GM06990 (cell line): Measurements from ENCODE around the gene UBE2O.

ENCODE experiments used
- DNase-seq: peaks from one replicate; pipeline ENCODE4 v3.0.0-alpha.2; 2011; ENCODE audit not compliant: insufficient read length; ENCODE audit errors: extremely low read depth
- H3K27me3 ChIP-seq: replicated peaks from 2 replicates; pipeline ENCODE4 v1.6.0; 2011; ENCODE audit warnings: low read length; ENCODE audit not compliant: control insufficient read depth, insufficient read depth
- H3K36me3 ChIP-seq: 2 replicates; pipeline ENCODE4 v1.5.1; 2011; ENCODE audit warnings: low read length; ENCODE audit not compliant: control insufficient read depth, insufficient read depth
- H3K4me3 ChIP-seq: replicated peaks from 2 replicates; pipeline ENCODE4 v1.5.1; 2011; ENCODE audit warnings: low read depth, mild to moderate bottlenecking, control low read depth, low read length
- CTCF ChIP-seq: IDR thresholded peaks from 2 replicates; pipeline ENCODE4 v1.5.1; 2011; ENCODE audit warnings: low read length, control low read depth, mild to moderate bottlenecking, inconsistent platforms; ENCODE audit not compliant: insufficient read depth, poor library complexity, severe bottlenecking

The UBE2O gene

GRCh38 chr17:76499267-76499667 lies 46.3 kb upstream of the UBE2O start:
- TF ChIP-seq CTCF = no peak
- Histone ChIP-seq H3K4me3 (peak overlapping the region; percentile 93), H3K27me3 (no peaks in the 10 kb centered on the region), H3K36me3 (no peaks in the 10 kb centered on the region; the same call in 1 of the 2 replicates)
- no peak for DNase-seq

- Histone ChIP-seq H3K27me3 (no peaks in the 10 kb centered on the region), H3K4me3 (peak overlapping the region; percentile 93), H3K36me3 (no peaks in the 10 kb centered on the region; the same call in 1 of the 2 replicates)
- DNase-seq = peak; percentile 69
- no peak for TF ChIP-seq CTCF
Observed at GRCh38 chr17:76498876-76499251, 45.9 kb upstream of the UBE2O start.

GRCh38 chr17:76497979-76498875 lies 45.3 kb upstream of the UBE2O start:
- H3K36me3 ChIP-seq = no peaks in the 10 kb centered on the region; the same call in 1 of the 2 replicates
- H3K27me3 ChIP-seq = no peaks in the 10 kb centered on the region
- DNase-seq = peak; percentile 56
- peak overlapping the region; percentile 93 for H3K4me3 ChIP-seq
- TF ChIP-seq CTCF = no peak

GRCh38 chr17:76497699-76497978 lies 44.7 kb upstream of the UBE2O start:
- no peak for DNase-seq
- H3K36me3 ChIP-seq = no peaks in the 10 kb centered on the region; the same call in 1 of the 2 replicates
- no peaks in the 10 kb centered on the region for H3K27me3 ChIP-seq
- TF ChIP-seq CTCF = no peak
- H3K4me3 ChIP-seq = no peak overlapping the region

- DNase-seq = no peak
Observed at GRCh38 chr17:76496464-76496863, 43.5 kb upstream of the UBE2O start.

More at GRCh38 chr17:76496464-76496863, 43.5 kb upstream of the UBE2O start:
- H3K36me3 ChIP-seq = no peaks in the 10 kb centered on the region; the same call in 1 of the 2 replicates
- no peaks in the 10 kb centered on the region for H3K27me3 ChIP-seq
- H3K4me3 ChIP-seq = no peak overlapping the region
- TF ChIP-seq CTCF = no peak
